A673 (cell line): ENCODE data around the gene TSPOAP1. TPM values are rescaled to one million over a fixed set of nuclear protein-coding genes. Genes with fewer than 3 reads are reported as not detected.

ENCODE experiments used
- BruUV-seq: library from RNA; stranded (reverse); fragments of 400-500 nt; replicated peaks from 2 replicates; lab custom pipeline; 2021; lab: Mats Ljungman, UMichigan
- CTCF ChIA-PET: fragments of 300-600 bp; sonication (Branson Sonifier 250); formaldehyde crosslinking; loops from one replicate; lab custom pipeline; 2022; ENCODE audit warnings: antibody characterized with exemption; lab: Charles Lee
- POLR2A ChIA-PET: fragments of 300-600 bp; sonication (Branson Sonifier 250); formaldehyde crosslinking; loops from one replicate; lab custom pipeline; 2022; ENCODE audit warnings: antibody characterized with exemption; ENCODE audit not compliant: low non-redundant PET; lab: Charles Lee
- DNase-seq: peaks from one replicate; pipeline ENCODE4 v3.0.0-alpha.2; 2015; ENCODE audit warnings: low spot score
- H3K27ac ChIP-seq: fragments of 200-600 bp; sonication (generic); 2 replicates; pipeline ENCODE4 v1.5.1; 2016; ENCODE audit warnings: mixed run types, low read depth, mild to moderate bottlenecking, mixed read lengths, antibody characterized with exemption, low read length; ENCODE audit not compliant: poor library complexity, severe bottlenecking
- H3K27me3 ChIP-seq: fragments of 200-600 bp; sonication (generic); replicated peaks from 2 replicates; pipeline ENCODE4 v1.6.1; 2017; ENCODE audit warnings: mixed run types, low read depth, mild to moderate bottlenecking, mixed read lengths, antibody characterized with exemption, low read length; ENCODE audit not compliant: insufficient read depth, poor library complexity
- H3K36me3 ChIP-seq: fragments of 200-600 bp; sonication (generic); 2 replicates; pipeline ENCODE4 v1.6.1; 2016; ENCODE audit warnings: mixed run types, mild to moderate bottlenecking, mixed read lengths, antibody characterized with exemption, low read length; ENCODE audit not compliant: insufficient read depth, poor library complexity, severe bottlenecking
- H3K4me1 ChIP-seq: fragments of 200-600 bp; sonication (generic); 2 replicates; pipeline ENCODE4 v1.6.1; 2017; ENCODE audit warnings: mixed run types, mild to moderate bottlenecking, mixed read lengths, antibody characterized with exemption, low read length; ENCODE audit not compliant: insufficient read depth, poor library complexity, severe bottlenecking
- H3K4me3 ChIP-seq: fragments of 200-600 bp; sonication (generic); 2 replicates; pipeline ENCODE4 v1.5.1; 2016; ENCODE audit warnings: low read depth, mixed run types, mild to moderate bottlenecking, mixed read lengths, low read length; ENCODE audit not compliant: poor library complexity, severe bottlenecking
- H3K9me3 ChIP-seq: fragments of 200-600 bp; sonication (generic); 2 replicates; pipeline ENCODE4 v1.6.1; 2016; ENCODE audit warnings: mixed run types, low read depth, mild to moderate bottlenecking, mixed read lengths, antibody characterized with exemption, low read length; ENCODE audit not compliant: poor library complexity, severe bottlenecking
- CTCF ChIP-seq: fragments of 300-800, 200-600 bp; sonication (generic); conservative IDR thresholded peaks from 2 replicates; pipeline ENCODE4 v1.5.1; 2017; ENCODE audit warnings: low read depth, mild to moderate bottlenecking, antibody characterized with exemption, low read length, moderate library complexity, mixed read lengths
- EZH2 ChIP-seq: fragments of 200-600 bp; sonication (generic); IDR thresholded peaks from 2 replicates; pipeline ENCODE4 v1.6.1; 2017; ENCODE audit warnings: borderline replicate concordance, low read depth, mild to moderate bottlenecking, mixed read lengths, antibody characterized with exemption, low read length; ENCODE audit not compliant: poor library complexity, severe bottlenecking
- intact Hi-C: fragments of 100-400 bp; cut with micrococcal nuclease; formaldehyde crosslinking; loops from one replicate; pipeline ENCODE4 v1.10.0; 2022; ENCODE audit not compliant: unreplicated experiment
- total RNA-seq: library from RNA; stranded (reverse); gene quantifications from 2 replicates; pipeline ENCODE4 v1.2.3, GENCODE V29; 2021

The TSPOAP1 gene
- total RNA-seq, 1 experiment from 2014 or later: 0.21 TPM

GRCh38 chr17:58373923-58374322 is 45.3 kb upstream of the TSPOAP1 start:
- DNase-seq: no peak
- no TSS peak for BruUV-seq
- ChIA-PET CTCF (no interaction called here), POLR2A (no interaction called here)
- H3K27me3 ChIP-seq: peaks cover 3% of the 10 kb centered on the region
- H3K27ac ChIP-seq: no peak overlapping the region
- no peaks in the 10 kb centered on the region for H3K9me3 ChIP-seq
- no peak for TF ChIP-seq CTCF
- TF ChIP-seq EZH2: no peak
- intact Hi-C loops: no loop called here
- no peaks in the 10 kb centered on the region for H3K4me1 ChIP-seq
- H3K4me3 ChIP-seq: no peak overlapping the region
- no peaks in the 10 kb centered on the region for H3K36me3 ChIP-seq

- intact Hi-C loops: no loop called here
- H3K9me3 ChIP-seq: no peaks in the 10 kb centered on the region
- TF ChIP-seq EZH2 (no peak), CTCF (no peak)
- no peak for DNase-seq
- ChIA-PET CTCF (no interaction called here), POLR2A (no interaction called here)
- no peaks in the 10 kb centered on the region for H3K4me1 ChIP-seq
- H3K27me3 ChIP-seq: peaks cover 3% of the 10 kb centered on the region
- no peak overlapping the region for H3K4me3 ChIP-seq
- H3K36me3 ChIP-seq: no peaks in the 10 kb centered on the region
- BruUV-seq: no TSS peak
- no peak overlapping the region for H3K27ac ChIP-seq
Measured at GRCh38 chr17:58373003-58373402, 44.4 kb upstream of the TSPOAP1 start.

DNA sequence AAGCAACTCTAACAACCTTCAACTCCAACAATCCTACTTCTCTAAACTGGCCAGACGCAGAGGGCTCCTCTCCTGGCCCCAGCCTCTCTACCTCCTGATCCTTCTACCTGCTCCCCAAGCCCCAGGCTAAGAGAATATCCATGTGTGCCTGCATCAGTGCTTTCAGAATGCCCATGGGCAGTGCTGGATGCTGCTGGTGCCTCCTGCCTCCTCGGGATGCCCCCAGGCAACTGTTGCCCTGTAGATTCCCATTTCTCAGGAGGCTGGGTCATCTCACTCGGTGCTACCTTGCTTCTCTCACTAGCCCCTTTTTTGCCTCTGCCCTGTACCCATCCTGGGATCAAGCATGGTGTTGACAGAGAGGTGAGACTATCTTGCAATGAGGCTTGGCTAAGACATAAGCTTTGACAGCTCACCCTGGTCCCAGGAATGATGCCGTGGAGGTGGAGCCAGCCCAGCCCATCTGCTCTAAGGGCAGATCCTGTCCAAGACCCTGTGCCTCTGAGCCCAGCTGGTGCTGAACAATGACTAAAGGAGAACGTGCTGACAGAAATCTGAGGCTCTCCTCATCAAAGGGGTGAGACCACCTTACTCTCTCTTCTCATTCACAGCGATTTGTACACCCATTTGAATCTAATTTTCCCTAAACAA is 42.8 kb upstream of the TSPOAP1 start:
- no TSS peak for BruUV-seq
- Histone ChIP-seq H3K27me3 (peaks cover 3% of the 10 kb centered on the region), H3K36me3 (no peaks in the 10 kb centered on the region), H3K9me3 (no peaks in the 10 kb centered on the region), H3K4me1 (no peaks in the 10 kb centered on the region), H3K4me3 (no peak overlapping the region), H3K27ac (no peak overlapping the region)
- intact Hi-C loops: no loop called here
- no peak for DNase-seq
- CTCF ChIA-PET: no interaction called here
- POLR2A ChIA-PET: no interaction called here
- TF ChIP-seq CTCF (no peak), EZH2 (no peak)
